Measurements from ENCODE around the gene R3HDM2. TPM values are rescaled to one million over a fixed set of nuclear protein-coding genes. Genes with fewer than 3 reads are reported as not detected.

The R3HDM2 gene
- total RNA-seq, 4 donors from 2014 or later, result 30.7 to 40.8 (median 35.5) TPM

DNA sequence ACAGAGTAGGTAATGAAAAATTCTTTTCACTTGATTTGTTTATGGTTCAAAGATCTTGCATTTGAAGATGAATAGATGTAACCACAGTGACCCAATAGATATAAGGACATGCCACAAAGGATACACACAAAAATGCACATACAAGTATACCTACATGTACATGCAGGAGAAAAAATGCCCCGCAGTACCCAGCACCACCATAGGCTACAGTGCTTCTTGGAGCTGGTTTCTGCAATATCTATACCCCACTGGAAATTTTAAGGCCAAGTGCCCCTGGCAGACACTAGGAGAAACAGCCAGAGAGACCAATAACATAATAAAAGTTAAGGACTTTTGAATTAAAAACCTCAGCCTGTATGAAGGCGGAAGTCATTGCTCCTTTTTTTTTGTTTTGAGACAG, 167.7 kb downstream of the R3HDM2 start:
- H3K36me3 ChIP-seq, result peaks cover 38 to 45% of the 10 kb centered on the region in 2 donors

DNA sequence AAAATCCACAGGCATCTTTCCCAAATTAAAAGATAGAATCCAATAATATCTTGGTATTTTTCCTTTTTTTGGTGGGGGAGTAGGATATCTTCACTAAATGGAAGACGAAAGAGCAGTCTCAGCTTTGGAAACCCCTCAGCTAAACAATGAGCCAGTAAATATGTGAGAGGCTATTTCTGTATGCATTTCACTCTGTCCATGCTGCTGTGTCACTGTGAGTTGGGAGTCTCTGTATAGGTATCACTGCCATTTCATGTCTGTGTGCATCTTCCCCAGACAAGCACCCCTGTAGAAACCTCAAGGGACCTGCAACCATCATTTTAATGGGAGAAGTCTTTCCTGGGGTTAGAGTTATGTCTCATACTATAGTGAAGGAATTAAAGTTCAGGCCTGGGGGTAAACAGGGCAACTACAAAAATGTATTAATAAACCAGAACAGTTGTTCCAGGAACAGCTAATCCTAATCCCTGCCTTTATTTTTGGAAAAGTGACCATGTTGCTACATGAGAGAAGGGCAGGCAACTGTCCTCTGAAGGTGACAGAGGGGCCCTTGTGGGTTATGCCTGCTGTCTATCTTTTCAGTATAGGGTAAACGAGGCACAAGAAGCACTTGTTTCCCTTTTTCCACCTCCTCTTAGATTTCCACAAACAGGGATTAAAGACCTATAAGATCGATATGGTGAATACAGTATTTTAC, 168.6 kb downstream of the R3HDM2 start:
- Histone ChIP-seq H3K27ac (no peak overlapping the region), H3K36me3 (peaks cover 38 to 48% of the 10 kb centered on the region in 2 donors), H3K4me3 (replicated peaks in 1 of 3) (no peak overlapping the region), H3K27me3 (no peaks in the 10 kb centered on the region), H3K4me1 (no peaks in the 10 kb centered on the region), H3K9me3 (no peaks in the 10 kb centered on the region)
- no peak for DNase-seq
- WGBS, 2 donors, result 89 to 92% methylated on average over 3 of the region's 3 CpGs
- intact Hi-C loops (cut with DNase I), result no loop called here
- TF ChIP-seq, protein P1, sequence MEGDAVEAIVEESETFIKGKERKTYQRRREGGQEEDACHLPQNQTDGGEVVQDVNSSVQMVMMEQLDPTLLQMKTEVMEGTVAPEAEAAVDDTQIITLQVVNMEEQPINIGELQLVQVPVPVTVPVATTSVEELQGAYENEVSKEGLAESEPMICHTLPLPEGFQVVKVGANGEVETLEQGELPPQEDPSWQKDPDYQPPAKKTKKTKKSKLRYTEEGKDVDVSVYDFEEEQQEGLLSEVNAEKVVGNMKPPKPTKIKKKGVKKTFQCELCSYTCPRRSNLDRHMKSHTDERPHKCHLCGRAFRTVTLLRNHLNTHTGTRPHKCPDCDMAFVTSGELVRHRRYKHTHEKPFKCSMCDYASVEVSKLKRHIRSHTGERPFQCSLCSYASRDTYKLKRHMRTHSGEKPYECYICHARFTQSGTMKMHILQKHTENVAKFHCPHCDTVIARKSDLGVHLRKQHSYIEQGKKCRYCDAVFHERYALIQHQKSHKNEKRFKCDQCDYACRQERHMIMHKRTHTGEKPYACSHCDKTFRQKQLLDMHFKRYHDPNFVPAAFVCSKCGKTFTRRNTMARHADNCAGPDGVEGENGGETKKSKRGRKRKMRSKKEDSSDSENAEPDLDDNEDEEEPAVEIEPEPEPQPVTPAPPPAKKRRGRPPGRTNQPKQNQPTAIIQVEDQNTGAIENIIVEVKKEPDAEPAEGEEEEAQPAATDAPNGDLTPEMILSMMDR (IDR thresholded peaks at IDR 0.05), result no peak
- no peak for TF ChIP-seq POLR2A (IDR thresholded peaks at IDR 0.05)

More for the DNA sequence above, 167.7 kb downstream of the R3HDM2 start:
- Histone ChIP-seq H3K27me3 (no peaks in the 10 kb centered on the region), H3K9me3 (no peaks in the 10 kb centered on the region), H3K4me3 (replicated peaks in 1 of 3) (no peak overlapping the region), H3K4me1 (no peaks in the 10 kb centered on the region), H3K27ac (no peak overlapping the region)
- intact Hi-C loops (cut with DNase I), result no loop called here
- TF ChIP-seq, protein P1 (IDR thresholded peaks at IDR 0.05), result no peak
- TF ChIP-seq POLR2A (IDR thresholded peaks at IDR 0.05), result no peak
- DNase-seq, result no peak
- WGBS, 2 donors, result 94 to 95% methylated on average over 2 of the region's 2 CpGs

DNA sequence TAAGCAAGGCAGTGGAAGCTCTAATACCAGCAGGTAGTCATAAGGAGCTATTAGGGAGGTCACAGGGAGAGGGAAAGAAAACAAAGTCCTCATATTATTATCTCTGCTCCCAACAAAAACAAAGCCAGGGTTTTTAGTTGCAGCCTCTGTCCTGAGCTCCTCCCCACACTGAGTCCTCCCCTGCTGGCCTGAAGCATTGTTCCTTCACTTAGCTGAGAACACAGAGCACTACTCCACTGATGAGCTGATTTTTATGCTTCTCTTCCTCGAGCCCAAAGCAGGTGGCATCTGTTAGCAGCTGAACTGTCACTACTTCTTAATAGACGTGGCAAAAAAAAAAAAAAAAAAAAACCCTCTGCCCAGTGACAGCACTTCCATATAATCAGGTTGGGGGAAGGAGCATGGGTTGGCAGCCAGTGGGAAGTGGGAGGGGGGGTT, 169.4 kb downstream of the R3HDM2 start:
- DNase-seq, result no peak
- H3K4me3 ChIP-seq (replicated peaks in 1 of 3), result no peak overlapping the region
- H3K36me3 ChIP-seq, result peaks cover 40 to 44% of the 10 kb centered on the region in 2 donors
- H3K27me3 ChIP-seq, result no peaks in the 10 kb centered on the region
- no peaks in the 10 kb centered on the region for H3K9me3 ChIP-seq
- no peak overlapping the region for H3K27ac ChIP-seq
- no peaks in the 10 kb centered on the region for H3K4me1 ChIP-seq
- intact Hi-C loops (cut with DNase I), result no loop called here
- TF ChIP-seq POLR2A (IDR thresholded peaks at IDR 0.05), result no peak
- TF ChIP-seq, protein P1 (IDR thresholded peaks at IDR 0.05), result no peak
- WGBS, 2 donors, result 53 to 66% methylated on average over 2 of the region's 2 CpGs

DNA sequence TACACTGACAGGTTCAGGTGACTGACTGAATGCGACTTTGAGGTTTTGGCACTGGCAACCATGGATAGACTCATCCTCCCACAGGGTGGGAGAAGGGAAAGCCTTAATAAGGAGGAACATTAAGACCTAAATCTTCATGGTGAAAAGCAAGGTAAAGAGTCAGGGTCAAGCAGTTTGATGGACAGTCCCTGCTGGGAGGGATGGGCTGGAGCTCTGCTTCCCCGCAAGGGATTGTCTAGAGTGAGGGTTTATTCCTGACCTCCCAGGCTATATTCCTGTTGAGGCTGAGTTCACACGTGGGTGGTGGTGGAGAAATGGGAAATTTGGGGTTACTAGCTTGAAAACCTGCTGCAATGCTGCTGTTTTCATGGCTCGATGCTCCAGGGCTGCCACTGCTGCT, 170.5 kb downstream of the R3HDM2 start:
- H3K27me3 ChIP-seq, result no peaks in the 10 kb centered on the region
- DNase-seq, result no peak
- no peaks in the 10 kb centered on the region for H3K9me3 ChIP-seq
- no peaks in the 10 kb centered on the region for H3K4me1 ChIP-seq
- H3K27ac ChIP-seq, result no peak overlapping the region
- TF ChIP-seq, protein P1 (IDR thresholded peaks at IDR 0.05), result no peak
- no peak for TF ChIP-seq POLR2A (IDR thresholded peaks at IDR 0.05)
- H3K36me3 ChIP-seq, result peaks cover 36 to 48% of the 10 kb centered on the region in 2 donors
- intact Hi-C loops (cut with DNase I), result no loop called here
- WGBS, 2 donors, result 82 to 87% methylated on average over 4 of the region's 4 CpGs
- H3K4me3 ChIP-seq (replicated peaks in 1 of 3), result no peak overlapping the region
